HUDEP-2 (cell line): ENCODE data around the gene PACSIN2.
A peak's percentile ranks its signal among the peaks of the same experiment; 100 is the strongest.
"Not testable (repeated sequence)": the region's sequence is repeated elsewhere in the genome, so short reads cannot be mapped to it uniquely, and the experiment has no call there.

Source experiments
- DNase-seq, 76 experiments: peaks; one replicate each; lab custom pipeline; 2025; ENCODE audit not compliant: unreplicated experiment in 76 of 76; lab: John Stamatoyannopoulos, UW

The PACSIN2 gene, protein sequence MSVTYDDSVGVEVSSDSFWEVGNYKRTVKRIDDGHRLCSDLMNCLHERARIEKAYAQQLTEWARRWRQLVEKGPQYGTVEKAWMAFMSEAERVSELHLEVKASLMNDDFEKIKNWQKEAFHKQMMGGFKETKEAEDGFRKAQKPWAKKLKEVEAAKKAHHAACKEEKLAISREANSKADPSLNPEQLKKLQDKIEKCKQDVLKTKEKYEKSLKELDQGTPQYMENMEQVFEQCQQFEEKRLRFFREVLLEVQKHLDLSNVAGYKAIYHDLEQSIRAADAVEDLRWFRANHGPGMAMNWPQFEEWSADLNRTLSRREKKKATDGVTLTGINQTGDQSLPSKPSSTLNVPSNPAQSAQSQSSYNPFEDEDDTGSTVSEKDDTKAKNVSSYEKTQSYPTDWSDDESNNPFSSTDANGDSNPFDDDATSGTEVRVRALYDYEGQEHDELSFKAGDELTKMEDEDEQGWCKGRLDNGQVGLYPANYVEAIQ

DNA sequence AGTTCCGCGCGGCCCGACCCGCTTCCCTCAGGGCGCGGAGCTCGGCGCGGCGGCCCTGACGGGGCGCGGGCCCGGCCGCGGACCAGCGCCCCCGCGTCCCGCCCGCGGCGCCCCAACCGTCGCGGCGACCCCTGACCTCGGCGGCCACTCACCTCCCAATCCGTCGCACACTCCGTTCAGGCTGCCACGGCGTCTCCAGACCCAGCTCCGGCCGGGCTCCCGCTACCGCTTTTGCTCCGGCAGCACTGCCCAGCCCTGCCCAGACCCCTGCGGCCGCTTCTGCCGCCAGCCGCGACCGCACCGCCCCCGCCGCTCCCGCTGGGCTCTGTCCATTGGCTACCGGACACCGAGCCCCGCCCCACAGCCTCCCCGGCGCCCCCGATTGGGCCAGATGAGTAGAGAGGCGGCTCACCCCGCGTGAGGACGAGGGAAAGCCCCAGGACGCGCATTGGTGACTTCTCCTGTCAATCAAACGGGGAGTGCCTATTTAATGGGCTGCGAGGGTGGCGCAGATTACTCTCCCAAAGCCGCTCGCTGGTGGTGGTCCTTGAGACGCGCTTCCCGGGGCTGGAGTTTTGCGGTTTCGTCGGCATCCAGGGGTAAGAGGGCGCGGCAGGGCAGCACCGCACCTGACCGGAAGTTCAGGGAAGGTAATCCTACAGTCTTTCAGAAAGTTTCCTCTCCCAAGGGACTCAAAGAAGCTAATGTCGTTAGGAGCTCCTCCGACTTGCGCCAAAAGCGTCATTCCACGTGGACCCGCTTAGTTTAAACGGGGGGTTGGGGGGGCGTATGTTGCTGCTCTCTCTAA lies at the start of gene PACSIN2:
Gene PACSIN2 (minus strand): TSS at position 281 of the 808 bp plus-strand sequence. CDS start 103,069 bp downstream, outside the sequence.
- peak in 75 of 76 experiments; percentile 74 to 99 (median 97) for DNase-seq

DNA sequence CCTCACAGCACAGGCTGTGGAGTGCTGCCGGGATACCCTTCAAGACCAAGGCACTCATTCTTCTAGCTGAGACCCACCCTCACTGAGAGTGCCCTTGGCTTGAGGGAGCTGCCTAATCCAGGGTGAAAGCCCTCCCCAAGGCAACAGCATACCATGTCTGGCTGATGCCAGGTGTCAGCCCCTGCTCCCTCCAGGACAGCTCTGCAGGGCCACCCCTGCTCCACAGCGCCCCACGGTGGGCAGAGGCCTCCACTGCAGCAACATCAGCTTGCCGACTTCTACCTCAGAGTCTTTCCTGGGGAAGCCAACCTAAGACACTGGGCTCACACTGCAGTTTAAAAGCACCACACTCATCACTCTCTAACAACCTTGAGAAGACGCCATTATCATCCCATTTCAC lies 45.2 kb upstream of the PACSIN2 start:
- peak in 52 of 76 experiments; percentile 2 to 68 (median 32) for DNase-seq

DNA sequence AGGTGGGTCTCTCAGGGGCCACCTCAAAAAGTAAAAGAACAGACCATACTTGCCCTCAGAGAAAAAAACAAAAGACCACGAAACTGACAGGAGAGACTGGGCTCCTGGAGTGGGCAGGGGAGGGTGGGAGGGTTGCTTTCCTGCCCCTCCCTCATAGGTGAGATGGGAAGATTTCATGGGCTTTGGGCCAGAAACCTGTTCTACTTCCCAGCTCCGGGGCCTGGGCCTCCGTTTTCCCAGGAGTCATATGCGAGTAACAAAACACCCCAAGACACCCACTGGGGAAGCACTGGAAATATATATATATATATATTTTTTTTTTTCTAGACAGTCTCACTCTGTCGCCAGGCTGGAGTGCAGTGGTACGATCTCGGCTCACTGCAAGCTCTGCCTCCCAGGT lies 42.7 kb upstream of the PACSIN2 start:
- DNase-seq: no peak

DNA sequence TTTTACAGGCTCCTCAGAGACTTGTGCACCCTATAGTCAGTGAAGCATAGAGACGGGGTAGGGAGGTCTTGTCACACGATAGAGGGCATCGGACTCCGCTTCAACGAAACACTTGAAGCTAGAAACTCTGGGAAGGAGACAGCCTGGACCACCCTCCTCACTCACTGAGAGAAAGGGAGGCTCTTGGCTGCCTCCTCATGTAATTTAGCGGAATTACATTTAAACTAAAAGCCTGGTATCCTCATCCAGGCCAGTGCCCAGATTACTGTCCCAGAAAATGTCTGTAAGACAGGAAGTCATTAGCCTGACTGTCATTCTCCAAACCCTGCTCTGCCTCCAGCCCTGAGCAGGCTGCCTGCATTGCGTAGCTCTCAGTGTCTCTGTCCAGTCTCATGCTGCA lies 38.2 kb upstream of the PACSIN2 start:
- DNase-seq: no peak

DNA sequence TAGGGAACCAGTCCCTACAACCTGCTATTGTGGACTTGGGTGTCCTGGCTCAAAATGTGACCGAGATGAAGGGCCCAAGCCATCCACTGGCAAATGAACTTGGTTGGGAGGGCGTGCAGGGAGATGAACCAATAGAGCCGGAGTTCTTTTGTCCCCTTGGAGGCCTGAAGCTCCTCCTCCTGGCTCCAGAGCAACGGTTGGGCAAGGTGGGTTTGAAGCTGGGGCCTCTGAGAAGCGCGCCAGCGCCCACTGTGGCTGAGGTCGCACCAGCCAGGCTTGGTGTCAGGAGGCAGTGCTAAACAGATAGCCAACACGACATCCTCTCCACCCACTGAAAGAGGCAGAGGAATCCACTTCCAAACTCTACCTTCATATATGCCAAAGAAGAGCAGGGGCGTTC lies 36.0 kb upstream of the PACSIN2 start:
- DNase-seq: peak in 1 of 76 experiments; percentile 3

DNA sequence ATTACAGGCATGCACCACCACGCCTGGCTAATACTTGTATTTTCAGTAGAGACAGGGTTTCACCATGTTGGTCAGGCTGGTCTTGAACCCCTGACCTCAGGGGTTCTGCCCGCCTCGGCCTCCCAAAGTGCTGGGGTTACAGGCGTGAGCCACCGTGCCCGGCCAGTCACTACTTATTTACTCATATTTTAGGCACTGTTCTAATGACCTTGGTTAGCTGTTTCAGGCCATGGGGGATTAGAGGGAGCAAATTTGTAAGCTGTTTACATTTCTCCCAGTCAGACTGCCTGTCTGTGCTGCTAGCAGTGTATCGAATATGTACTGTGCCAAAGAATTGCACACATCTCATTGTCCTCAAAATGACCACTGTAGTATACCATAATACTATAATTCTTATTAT lies 32.7 kb upstream of the PACSIN2 start:
- DNase-seq: no peak

DNA sequence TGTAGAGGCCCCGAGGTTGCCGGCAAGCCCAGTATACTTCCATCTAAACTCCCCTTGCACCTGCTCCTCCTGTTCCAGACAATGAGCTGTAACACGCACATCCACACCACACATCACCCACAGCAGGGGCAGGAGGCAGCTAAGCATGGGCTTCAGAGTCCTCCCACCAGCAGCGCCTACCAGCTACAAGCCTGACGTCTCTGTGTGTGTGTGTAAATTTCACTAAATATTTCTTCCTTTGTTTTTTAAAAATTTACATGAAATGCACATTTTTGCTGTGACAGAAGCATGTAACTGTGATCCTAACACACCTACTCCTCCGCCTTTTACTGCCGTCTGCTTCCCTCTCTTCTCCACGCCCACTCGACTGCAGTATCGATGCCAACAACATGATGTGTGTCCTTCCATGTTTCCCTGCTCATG lies 29.4 kb upstream of the PACSIN2 start:
- DNase-seq: no peak

DNA sequence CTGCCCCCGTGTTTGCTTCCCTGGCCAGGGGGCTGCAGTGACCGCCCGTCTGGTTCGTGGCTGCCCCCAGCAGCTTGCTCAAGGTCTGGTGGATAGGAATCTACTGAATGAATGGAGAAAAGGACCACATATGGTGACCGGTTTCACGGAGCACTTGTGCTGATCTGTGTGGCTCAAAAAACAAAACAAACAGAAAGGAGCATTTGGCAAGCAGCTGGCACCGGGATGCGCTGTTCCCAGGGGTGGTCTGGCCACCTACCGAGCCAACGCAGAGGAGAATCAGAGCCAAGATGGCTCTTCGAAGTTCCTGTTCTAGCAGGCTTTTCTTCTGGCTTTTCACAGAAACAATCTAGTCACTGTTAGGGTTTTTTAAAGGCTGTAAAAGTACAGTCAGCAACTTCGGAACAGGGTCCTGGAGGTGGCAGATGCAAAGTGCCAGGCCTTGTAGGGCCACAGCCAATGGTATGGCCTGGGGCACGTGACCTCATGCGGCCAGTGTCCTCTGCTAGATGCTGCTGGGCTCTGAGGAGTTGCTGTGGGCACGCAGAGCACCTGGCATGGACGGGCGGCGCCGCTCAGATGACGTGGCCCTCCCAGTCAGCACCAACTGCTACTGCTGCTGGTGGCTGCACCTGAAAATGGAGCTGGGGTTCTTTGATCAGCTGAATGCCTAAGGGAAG lies 27.3 kb upstream of the PACSIN2 start:
- DNase-seq: no peak

DNA sequence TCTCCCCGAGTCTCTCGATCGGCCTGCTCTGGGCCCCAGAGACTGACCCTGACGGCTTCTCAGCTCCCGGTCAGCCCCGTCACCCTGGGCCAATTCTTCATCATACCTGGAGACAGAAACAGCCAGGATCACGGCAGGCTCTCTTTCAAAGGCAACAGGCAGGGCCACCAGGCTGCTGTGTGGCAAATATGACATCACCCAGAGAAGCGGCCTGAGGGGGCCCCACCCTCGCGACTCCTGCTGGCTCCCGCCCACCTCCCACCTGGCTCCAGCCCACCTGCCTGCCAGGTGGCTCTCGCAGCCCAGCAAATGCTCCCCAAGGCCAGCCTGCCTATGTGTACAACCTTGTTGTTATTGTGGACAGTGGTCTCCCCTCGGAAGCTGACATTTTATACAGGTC lies 24.9 kb upstream of the PACSIN2 start:
- no peak for DNase-seq

DNA sequence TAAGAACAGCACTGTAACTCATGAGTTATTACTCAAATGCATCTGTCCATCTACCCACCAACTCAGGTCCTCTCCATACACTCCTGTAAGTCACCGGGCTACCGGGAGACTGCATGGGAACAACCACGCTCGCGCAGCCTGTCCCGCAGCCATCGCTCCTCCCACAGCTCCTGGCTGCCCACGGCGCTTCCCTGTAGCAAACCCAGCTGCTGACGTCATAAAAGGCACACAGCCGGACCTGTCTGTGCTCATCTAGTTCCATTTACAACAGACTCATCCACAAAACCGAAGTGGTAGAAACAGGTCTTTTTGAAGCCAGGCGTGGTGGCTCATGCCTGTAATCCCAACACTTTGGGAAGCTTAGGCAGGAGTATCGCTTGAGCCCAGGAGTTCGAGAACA lies 23.4 kb upstream of the PACSIN2 start:
- DNase-seq: no peak

DNA sequence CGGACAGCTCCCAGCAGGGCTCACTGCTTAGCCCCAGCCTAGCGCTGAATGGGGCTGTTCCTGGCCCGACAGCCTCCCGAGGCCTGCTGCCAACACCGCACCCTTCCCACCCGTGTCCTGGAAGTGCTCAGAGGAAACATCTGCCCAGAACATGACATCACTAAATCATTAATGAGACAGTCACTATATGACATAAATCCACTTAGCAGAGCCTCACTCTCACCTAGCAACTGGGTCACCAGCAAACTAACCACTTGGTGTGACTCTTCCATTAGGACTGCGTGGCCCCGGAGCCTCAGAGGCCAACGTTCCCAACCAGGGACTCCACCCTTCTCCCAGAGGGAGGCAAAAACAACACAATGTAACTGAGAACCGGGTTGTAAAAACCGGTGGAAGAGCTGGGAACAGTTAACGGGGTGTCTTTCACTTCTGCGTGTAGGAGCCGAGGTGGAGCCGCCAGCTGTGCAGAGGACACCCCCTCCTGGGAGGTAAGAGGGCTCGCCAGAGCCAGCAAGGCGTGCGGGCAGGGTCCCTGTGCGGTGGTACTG lies 21.4 kb upstream of the PACSIN2 start:
- DNase-seq: no peak

DNA sequence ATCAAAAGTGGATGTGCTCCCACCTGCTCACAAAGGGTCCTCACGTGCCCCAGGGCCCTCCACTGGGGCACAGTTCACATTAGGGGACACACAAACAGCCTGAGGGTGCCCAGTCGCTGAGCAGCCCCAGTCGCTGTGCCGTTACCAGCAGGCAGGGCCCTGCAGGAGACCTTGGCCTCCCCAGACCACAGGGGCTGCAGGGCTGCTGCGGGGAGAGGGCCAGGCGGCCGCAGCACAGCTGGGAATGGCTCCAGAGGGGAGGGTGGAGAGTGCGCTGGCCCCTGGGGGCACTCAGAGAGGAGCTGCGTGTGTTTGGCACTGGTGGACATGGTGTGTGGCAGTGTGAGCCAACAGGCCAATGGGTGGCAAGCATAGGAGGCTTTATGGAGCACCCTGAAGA lies 20.3 kb upstream of the PACSIN2 start:
- DNase-seq: no peak

DNA sequence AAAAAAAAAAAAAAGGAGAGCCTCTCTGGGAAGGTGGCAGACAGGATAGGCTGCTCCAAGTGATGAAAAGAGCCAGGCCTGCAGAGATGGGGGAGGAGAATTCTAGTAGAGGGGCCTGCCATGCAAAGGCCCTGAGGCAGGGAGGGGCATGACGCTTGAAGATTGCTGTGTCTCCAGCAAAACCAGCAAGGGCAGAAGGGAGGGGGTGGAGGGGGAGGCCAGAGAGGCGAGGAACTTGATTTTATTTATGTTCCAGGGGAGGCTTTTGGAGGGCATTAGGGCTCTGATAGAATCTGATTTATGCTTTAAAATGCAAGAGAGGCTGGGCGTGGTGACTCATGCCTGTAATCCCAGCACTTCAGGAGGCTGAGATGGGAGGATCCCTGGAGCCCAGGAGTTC lies 16.7 kb upstream of the PACSIN2 start:
- no peak for DNase-seq

DNA sequence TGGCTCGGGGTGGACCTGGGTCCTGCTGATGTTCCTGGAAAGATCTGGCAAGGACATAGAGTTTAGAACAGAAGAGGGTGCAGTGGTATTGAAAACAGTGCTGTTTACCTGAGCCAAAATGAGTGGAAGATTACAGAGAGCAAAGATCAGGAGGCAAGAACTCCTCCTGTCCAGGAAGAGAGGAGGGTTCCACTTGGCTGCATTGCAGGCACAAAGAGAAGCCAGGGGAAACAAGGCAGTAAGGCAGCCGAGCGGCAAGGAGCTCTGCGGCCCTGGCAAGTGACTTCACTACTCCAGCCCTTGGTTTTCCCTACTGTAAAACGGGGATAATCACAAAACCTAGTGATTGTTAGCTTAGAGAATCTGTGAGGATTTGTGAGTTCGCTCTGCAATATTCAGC lies 3.7 kb upstream of the PACSIN2 start:
- no peak for DNase-seq

DNA sequence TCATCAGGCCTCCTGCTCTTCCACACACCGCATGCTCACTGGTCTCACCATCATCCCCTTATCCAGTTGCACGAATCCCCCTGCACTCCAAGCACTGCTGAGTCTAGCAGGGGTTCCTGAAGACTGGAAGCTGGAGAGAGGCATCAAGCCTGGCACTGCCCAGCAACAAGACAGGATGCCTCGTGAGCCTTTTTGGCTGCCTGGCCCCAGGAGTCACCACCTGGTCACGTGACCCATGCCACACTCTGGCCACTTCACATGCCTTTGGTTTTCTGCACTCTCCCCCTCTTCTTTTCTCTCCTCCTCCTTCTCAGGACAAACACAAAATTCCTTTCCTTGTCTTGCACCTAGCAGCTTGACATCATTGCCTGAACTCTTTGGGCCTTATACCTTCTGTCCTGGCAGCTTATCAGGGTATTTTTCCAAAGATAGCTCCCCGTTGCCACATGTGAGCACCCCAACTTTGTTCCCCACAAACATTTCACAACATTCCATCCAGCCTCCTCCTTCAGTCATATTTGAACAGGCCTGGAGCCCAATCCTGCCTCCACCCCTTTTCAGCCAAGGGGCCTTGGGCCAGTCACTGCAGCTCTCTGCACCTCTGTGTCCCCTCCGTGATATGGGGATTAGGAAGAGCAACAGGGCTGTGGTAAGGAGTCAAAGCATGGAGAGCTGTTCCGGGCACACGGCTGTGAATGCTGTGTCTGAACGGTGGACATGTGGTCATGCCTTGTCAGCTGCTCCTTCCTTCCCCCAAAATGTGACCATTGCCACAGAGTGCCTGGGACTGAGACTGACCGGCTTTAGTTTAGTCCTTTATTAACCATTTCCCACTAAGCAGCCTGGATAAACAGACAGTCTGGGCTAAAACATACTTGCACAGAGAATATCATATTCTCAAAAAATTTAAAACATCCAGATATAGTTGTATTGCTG lies 2.8 kb upstream of the PACSIN2 start:
- DNase-seq: no peak

DNA sequence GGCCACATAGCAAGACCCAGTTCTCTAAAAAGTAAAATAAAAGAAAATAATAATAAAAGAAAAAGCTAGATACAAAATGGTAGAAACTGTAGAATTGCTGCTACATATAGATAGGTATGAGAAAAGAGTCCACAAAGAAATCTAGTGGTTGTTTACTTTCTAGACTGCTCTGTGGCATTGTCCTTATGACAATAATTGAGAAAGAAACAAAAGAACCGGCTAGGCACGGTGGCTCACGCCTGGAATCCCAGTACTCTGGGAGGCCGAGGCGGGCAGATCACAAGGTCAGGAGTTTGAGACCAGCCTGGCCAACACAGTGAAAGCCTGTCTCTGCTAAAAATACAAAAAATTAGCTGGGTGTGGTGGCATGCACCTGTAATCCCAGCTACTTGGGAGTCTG lies 1.2 kb upstream of the PACSIN2 start:
- not testable (repeated sequence) for DNase-seq

DNA sequence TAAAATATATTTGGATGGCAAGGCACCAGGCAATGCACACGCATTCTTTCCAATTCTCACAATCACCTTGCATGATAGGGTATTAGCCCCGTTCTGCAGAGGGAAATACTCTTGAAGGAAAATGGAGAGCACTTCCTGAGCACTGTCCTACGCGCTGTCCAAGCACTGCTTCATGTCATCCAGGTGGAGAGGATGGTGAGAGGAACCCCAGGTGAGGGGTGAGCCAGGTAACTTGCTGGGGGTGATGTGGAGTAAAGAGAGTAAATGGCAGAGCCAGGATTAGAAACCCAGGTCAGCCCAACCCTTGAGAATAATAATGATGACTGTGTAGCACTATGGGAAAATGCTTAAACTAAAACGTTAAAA lies 711 bp upstream of the PACSIN2 start:
- DNase-seq: no peak

DNA sequence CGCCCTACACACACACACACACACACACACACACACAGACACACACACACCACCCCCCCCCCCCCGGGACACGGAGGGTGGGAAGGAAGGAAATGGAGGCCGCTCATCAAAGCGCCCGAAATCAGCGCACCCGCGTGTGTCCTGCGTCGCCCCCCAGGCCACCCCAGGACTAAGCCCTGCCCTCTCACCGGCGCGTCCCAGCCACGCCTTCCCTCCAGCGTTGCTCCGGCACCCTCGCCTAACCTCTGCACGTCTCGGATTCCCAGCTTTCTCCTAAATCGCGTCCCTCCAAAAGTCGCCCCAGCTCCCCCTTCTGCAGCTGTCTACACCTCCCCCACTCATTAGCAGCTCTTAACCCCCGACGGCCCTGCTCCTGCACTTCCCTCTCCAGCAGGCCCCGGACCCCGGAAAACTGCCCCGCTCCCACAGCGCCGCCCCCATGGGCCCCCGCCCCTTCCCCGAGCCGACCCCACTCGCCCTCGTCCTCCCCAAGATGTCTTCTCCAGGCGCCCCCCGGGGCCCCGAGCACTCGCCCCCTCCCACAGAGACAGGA lies 557 bp downstream of the PACSIN2 start:
- DNase-seq: no peak
